ENCODE data around the gene KCNN3.
"Not testable (repeated sequence)": the region's sequence is repeated elsewhere in the genome, so short reads cannot be mapped to it uniquely, and the experiment has no call there.

Gene KCNN3

DNA sequence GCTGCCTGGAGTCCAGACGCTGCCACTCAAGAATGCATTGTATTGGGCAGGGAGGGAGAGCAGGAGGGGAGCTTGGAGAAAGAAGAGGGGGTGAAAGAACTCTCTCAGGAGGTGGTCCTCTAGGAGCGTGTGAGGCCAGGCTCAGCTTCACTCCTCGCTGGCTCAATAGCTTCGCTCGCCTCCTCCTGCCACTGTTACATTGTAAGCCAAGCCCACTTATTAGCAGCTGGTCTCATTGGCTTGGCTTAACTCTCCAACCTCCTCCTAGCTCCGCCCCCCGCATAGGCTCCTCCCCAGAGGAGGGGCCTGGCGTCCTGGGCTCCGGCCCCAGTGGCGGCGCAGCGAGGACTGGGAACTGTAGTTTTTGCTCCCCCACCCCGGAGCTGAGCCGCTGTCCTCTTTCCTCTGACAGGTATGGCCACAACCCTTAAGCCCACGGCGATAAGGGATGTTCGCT is at the start of gene KCNN3:
Gene KCNN3, minus strand, starts transcription at position 167 of the 457 bp plus-strand sequence. CDS start 317 bp downstream, outside the sequence.
- peak; percentile 88 for DNase-seq

DNA sequence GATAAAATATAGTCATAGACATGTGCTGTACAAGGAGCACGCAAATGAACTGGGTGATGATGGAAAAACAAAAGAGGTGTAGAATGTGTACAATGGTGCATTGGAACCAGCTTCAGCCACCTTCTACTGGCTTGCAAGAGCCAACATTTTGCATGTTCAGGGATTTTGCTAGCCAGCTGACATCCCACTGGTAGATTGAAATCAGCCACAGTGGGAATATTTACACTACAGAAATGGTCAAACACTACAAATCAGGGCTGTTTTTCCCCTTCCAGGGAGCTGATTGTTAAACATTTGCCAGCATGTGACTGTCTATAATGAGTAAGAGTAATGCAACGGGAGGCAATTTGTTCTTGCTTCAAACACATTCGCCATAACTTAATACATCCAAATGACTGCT is 43.2 kb upstream of the KCNN3 start:
- no peak for DNase-seq

DNA sequence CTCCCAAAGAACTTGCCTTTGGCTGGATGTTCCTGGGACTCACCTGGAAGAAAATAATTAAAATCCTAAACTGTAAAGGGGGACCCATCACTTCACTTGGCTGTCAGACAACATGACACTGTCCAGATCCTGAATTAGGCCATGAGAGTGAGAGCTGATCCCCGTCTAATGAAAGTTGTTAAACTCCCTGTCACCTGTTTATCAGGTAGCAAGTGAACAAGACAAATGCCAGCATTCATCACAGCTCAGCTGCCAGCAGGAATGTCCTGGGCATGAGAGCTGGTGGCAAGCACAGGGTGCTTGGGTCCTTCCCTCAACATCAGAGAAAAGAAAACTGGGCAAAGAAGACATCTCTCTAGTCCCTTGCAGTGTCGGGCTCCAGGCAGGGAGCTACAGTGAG is 42.7 kb upstream of the KCNN3 start:
- no peak for DNase-seq

DNA sequence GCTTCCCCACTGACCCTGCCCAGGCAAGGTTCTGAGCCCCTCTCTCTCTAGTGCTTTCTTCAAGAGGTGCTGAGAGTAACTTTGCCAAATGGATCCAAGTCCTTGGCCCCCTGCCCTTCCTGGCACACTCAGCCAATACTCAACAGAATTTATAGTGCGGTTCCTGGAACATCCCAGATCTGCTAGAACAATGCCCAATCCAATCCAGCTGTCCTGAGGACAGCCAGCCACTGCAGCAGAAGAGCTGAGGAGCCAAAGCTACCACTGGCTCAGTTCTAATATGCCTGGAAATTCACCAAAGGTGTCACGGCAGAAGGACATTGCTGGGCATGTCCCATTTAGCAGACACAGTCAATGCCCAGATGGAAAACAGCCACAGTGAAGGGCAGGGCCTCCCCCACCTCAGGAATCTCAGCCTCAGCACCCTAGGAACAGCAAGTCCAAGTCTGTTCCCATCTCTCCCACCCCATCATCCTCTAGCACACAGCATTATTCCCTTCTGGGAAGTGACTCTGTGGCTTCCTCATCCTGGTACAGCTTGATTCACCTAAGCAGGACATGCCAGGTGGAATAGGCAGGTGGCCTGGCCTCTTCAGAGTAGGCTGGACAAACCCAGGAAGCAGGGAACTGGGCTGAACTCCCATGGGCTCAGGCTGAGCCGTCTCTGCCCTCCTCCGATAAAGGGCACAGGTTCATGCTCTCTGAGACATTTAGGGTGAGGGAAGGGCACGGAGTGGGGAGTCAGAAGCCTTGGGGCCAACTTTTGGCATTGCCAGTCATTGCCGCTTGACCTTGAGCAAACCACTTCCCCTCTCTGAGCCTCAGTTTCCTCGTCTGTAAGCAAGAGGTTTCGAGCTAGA is 41.8 kb upstream of the KCNN3 start:
- no peak for DNase-seq

DNA sequence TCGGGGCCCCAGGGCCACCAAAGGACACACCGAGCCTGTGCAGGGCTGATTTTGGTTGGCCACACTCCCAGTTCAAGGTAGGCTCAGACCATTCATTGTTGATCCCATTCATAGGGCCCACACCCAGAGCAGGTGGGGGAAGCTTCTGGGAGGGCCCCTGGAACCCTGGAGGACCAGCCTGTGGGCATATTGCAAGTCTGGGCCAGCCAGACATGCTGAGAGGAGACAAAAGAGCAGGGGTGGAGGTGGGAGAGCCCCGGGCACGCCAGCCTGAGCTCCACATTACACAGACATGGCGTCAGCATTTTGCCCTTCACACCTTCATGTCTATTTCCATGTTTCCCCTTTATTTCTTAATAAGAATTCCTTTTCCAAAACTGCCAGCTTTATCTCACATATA is 40.8 kb upstream of the KCNN3 start:
- no peak for DNase-seq

DNA sequence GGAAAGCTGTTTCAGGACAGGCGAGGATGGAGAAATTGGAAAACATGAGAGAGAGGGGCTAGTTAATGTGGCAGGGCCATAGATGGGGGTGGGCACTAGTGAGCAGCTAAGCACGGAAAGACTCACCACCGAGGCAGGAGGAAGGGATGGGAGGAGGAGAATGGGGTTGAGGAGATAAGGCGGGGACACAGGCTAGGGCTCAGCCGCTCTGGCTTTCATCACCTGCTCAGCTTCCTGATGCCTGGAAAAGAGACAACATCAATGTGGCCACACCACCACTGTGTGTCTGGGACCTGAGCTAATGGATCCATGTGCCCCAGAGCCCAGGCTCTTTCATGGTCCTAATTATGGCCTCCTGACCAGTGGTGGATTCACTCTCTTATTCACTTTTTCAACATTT is 38.9 kb upstream of the KCNN3 start:
- no peak for DNase-seq

DNA sequence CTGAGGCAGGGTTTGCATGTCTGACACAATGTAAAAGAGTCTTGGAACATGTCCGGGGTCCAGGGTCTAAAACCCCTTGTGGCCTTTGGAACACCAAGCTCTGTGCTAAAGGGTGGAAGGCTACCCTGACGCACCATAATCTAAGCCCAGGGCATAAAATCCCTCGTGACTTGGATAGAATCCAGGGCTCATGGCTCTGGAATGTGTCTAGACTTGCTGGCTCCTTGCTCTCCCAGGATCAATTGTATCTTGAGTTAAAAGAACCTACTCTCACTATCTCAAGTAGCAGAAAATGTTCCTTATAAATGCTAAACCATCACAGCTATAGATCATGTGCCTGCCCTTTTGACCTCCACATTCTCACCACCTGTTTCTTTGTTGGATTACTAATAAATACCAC is 38.0 kb upstream of the KCNN3 start:
- DNase-seq = not testable (repeated sequence)

DNA sequence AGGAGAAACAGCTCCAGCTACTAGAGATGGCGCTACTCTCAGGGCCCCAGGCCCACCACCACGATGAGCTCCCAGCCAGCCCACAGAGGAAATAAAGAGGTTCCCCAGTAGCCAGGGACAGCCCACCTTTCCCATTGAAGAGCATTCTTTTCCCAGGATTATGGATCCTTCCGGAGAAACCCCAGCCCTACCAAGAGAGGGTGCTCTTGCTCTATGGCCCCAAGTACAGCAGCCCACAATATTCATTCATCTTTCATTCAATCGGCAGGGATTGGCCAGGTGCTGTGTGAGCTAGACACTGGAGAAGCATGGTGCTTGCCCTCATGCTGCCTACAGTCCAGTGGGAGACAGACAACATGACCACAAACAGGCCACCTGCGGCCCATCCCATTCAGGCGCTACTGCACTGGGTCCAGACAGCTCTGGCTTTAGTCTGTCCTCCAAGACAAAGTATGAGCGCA is 36.6 kb upstream of the KCNN3 start:
- no peak for DNase-seq

DNA sequence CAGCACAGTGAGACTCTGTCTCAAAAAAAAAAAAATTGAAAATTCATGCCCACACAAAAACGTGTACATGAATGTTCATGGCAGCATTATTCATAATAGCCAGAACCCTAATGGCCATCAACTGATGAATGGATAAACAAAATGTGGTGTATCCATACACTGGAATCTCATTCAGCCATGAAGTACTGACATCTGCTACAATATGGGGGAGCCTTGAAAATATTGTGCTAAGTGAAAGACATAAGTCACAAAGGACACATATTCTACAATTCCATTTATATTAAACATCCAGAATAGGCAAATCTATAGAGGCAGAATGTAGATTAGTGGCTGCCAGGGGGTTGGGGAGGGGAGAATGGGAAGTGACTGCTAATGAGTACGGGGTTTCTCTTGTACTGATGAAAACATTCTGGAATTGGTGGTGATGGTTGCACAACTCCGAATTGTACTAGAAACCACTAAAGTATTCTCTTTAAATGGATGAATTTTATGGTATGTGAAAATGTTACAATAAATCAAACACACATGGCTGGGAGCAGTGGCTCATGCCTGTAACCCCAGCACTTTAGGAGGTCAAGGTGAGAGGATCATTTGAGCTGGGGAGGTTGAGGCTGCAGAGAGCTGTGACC is 33.0 kb upstream of the KCNN3 start:
- DNase-seq = no peak

DNA sequence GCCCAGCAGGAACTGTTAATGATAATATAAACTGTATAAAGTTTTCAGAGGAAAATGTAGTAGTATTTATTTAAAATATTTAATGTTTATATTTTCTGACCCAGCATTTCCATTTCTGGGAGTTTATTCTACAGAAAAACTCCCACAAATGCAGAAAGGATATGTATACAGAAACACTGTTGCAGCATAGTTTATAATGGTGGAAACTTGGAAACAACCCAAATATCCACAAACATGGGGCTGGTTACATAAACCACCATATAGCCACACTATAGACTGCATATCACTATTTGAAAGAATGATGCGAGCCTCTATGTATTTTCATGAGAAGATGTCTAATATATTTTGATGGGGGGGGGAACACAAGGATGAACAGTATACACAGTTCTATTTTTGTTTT is 31.5 kb upstream of the KCNN3 start:
- DNase-seq = no peak

DNA sequence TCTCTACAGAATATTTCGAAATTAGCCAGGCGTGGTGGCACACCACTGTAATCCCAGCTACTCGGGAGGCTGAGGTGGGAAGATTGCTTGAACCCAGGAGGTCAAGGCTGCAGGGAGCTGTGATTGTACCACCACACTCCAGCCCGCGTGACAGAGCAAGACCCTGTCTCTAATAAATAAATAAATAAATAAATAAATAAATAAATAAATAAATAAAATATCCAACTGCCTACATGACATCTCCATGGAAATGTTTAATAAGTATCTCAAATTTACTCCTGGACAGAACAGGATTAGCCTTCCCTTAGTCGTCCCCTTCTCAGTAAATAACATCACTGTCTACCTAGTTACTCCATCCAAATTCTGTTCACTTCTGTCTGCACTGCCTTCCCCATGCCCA is 29.0 kb upstream of the KCNN3 start:
- DNase-seq = no peak

DNA sequence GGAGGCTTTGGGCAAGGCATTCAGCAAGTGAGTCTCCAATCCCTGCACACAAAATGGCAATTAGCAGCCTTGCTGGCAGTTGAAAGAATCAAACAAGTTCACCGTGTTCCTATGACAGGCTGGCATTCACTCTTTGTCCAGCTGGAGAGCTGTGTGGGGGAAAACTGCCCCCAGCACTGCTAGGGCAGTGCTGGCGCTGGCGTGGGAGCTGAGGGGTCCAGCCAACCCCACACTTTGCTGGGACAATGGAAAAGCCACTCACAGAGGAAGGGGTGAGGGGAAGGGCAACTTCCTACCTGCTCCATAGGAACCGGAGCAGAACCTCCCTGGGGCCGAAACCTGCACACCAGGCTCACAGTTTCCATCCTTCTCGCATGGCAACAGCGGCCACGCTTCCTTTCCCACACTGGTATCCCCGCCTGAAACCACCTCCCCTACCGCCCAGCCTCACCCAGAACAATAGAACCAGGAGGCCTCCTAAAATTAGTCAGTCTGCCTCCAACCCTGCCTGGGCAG is 26.7 kb upstream of the KCNN3 start:
- no peak for DNase-seq

DNA sequence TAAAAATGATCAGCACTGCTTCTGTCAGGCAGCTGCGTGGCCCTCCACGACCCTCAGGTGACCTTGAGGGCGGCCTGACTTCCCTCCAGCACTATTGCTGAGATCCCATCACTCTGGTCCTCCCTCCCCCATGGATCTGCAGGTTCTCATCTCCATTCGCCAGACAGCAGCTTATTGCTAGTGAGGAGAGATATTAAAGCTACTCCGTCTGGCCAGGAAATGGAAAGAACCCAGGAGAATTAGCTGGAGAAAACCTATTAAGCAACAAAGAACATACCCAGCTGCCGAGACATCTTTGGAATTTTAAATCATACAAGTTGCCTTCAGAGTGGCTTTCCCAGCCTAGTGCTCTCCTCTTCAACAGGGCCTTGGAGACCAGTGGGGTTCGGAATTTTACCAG is 25.7 kb upstream of the KCNN3 start:
- no peak for DNase-seq

DNA sequence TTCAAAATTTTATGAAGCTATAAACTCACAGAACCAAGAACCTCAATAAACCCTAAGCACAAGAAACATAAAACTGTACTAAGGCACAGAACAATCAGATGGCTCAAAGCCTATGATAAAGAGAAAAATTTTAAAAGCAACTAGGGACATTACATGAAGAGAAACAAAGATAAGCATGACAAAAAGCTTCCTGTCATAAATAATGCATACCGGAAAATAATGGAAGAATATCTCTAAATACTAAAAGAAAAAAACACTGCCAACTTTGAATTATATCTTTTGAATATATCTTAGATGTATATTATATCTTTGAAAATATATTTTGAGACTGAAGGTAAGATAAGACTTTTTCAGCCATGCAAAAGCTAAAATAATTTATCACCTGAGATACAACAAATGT is 21.4 kb upstream of the KCNN3 start:
- no peak for DNase-seq

DNA sequence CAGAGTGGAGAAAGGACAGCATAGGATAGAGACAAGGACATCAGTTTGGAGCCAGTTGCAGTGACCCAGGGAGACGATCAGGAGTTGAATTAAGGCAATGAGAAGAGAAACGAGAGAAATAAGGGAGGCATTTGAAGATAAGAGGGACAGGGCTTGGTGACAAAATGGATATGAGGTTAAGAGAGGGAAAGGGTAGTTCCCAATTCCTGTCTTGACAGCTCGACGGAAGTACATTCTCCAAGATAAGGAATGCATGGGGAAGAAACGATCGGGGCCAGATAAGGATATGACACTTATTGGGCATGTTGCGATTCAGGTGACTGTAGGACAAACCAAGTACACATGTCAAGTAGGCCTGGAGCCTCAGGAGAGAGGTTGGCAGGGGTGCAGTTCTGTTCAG is 18.7 kb upstream of the KCNN3 start:
- DNase-seq = no peak

DNA sequence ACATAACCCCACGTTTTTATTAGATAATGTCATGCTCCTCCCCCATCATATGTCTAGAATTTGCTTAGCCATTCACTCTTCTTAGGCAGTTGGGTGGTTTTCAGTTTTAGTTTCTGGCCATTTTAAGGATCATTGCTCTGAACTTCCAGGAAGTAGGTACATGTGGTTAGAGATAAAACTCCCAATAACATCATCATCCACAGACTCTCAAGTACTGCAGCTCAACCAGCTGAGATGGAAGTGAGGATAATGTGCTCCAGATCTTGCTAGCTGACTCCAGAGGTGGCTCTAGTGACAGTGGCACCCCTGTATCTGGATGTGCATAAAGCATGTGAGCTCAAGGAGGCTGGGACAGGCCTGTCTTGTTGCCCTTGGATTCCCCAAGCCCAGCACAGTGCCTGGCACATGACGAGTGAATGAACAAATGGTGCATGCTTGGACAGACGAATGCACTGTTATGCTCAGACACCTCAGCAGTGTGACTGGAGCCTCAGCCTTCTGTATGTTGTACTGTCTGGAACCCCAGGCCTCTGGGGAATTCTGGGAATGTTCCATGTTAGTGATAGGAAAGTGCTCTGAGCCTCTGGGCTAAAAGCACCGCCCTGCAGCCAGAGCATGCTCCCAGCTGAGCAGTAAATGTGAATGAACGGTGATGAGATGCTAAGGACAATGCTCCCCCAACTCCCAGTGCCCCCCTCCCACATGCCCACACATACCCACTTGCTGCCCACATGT is 16.4 kb upstream of the KCNN3 start:
- DNase-seq = no peak

DNA sequence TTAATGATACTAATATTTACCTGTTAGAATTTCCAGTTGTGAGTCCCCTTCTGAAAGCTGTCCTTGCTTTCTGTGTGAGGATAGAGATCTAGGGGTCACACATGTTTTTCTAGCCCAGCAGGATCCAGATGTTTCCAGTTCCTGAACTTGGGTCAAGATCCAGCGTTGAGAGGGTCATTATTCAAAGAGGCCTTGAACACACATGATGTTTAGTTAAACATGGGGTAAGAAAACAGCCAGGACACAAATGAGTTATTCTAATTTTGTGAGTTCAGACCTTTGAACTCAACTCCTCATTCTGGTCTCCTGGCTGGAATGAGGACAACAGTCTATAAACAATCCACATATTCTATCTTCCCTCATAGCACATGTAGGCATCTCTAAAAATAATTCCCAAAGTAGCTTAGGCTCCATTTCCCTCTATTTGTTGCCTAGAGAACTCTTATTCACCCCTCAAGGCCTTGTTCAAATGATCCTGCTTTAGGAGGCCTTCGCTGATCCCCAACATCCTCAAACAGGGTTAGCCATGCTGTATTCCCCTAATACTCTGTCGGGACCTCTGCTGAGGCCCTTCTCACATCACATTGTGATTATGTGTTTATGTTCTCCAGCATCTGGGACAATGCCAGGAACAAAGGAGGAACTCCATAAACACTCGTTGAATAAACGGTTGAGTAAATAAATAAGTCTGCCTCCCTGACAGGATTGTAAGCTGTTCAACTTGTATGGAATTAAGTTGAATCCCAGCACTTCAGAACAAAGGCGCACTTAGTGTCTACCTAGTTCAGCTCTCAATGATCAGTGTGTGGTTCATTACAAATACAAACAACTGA is 15.0 kb upstream of the KCNN3 start:
- no peak for DNase-seq

DNA sequence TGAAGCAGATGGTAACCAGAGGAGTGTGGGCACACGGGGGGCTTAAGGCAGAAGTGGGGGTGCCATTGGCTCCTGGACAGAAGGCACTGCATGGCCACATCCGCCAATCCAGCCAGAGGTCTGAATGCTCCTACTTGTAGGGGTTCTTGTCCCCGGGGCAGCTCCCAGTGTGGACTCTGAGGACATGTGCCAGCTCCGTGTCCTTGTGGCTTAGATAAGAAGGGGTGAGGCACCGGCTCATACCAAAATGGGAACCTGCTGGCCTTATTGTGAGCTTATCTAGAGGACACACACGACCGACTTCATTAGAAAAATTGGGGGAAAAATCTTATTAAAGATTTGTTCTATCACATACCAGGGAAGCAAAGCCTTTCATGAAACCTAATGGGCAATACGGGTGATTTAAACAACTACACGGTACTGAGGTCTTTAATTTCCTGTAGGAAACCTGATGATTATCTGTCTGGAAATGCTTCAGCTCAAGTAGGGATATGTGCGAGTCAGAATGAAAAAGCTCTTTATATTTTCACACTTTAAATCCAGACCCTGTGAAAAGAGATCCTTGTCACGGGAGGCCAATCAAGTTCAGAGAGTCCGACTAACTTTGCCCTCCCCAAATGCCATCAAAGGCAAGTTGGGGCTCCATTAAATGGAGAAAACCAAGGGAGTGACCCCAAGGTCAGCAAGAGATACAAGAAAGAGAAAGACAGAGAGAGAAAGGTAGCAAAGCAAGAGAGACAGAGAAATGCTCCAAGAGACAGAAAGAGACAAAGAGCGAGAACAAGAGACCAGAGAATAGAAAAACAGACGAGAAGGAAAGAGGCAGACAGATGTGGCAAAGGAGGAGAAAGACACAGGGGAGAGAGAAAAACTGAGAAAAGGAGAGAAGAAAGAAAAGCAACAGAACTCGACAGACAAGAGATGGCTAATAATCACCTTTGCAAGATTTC is 14.1 kb upstream of the KCNN3 start:
- no peak for DNase-seq

DNA sequence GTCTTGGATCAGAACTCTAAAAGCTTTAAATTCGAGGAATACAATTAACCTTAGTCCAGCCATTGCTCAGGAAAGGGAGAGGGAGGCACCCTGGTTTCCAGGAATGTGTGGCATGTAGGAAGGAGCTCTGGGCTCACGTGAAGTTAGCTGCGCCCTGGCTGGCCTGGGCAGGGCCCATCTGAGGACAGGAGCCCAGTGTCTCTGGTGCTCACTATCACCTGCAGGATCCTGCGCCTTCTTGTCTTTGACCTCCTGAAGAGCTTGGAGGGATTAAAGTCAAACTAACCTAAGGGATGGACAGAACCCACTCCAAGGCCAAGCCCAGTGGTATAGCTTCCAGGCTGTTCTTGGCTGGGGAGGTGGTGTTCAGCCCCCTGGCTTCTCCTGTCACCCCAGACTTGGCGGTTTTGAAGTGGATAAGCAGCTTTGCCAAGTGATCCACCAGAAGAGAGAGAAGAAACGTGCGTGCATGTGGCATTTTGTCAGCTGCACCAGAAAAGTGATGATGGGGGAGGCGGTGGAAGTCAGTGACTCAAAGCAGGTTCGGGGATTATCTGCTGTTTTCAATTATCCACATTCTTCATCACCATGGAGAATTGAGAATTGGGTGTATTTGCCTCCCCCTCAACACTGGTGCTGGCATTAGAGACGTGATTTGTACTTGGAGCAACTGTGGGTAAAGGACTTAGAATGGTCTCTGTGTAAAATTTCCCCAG is 11.9 kb upstream of the KCNN3 start:
- DNase-seq = no peak

DNA sequence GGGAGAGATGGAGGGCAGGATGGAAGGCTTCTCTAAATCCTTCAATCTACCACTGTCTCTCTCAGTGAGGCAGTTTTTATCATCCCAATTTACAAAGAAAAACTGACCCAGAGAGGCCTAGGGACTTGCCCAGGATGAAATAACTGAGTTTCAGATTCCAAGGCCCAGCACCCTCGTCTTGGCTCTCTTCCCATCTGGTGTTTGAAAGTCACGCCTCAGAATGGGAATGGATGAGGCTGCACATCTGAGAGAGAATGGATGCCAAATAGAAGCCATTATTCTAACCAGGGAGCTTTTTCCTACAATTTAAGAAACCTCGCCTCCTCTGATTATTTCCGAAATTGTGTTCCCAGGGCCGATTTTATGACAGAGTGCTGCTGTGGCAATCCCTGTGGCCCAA is 10.6 kb upstream of the KCNN3 start:
- no peak for DNase-seq

DNA sequence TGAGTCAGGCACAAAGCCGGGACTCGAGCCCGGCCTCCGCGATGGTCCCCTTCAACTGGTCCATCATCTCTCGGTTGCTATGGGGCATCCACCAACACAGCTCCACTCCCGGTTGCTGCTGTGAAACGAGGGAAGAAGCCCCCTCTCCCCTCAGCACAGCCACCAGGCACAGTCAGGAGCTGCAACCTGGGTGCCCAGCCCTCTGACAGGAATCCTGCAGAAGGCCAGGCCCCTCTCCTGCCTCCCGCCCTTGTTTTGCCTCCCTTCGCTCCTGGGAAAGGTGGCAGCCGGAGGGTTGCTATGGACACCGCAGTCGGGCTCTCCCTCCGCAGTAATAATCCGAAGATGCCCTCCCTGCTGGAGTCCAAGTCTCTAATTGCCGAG is 8.9 kb upstream of the KCNN3 start:
- DNase-seq = no peak

Data from CD4-positive, alpha-beta T cell treated with Interferon gamma for 1 hour (primary cell).